ENCODE measurements around the gene KCNK4. TPM values are rescaled to one million over a fixed set of nuclear protein-coding genes. Genes with fewer than 3 reads are reported as not detected.

The KCNK4 gene
- total and polyA plus RNA-seq, 8 donors, result not detected

DNA sequence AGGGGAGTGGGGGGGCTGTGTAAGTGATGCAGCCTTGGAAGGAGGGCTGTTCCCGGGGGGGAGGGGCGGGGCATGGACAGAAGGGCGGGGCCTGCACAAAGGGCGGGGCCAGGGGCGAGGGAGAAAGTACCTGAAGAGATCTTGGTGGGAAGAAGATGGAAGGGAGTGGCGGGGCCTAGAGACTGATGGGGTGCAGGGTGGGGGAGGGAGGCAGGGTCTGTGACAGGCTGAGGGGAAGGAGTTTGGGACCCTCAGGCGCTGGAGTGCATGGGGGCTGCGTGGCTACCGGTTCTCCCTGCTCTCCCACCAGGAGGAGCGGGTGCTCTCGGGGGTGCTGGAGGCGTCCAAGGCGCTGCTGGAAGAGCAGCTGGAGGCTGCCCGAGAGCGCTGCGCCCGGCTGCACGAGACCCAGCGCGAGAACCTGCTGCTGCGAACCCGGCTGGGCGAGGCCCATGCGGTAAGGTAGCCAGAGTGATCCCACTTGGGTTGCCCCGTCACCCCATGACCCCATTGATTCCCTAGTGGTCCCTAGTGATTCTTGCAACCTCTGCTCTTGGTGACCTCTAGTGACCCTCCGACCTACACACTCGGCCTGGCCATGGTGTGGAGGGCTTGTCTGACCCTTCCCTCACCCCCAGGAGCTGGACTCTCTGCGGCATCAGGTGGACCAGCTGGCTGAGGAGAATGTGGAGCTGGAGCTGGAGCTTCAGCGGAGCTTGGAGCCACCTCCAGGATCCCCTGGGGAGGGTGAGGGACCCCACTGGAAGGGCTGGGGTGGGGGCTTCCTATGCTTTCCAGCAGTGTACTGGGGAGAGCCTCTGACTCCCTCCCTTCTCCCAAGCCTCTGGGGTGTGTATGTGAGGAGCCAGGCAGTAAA, 52.0 kb downstream of the KCNK4 start:
- WGBS, 5 donors, result 46 to 59% (median 54%) methylated on average over 26 to 29 of the region's 29 CpGs
- Histone ChIP-seq H3K4me3 (peak overlapping the region; percentile 30 to 44 (median 34)), H3K27me3 (no peaks in the 10 kb centered on the region), H3K4me1 (peaks cover 13 to 52% (median 37%) of the 10 kb centered on the region in 4 donors), H3K36me3 (peaks cover 0 to 14% (median 0%) of the 10 kb centered on the region in 4 donors), H3K27ac (peak overlapping the region; percentile 38 to 81 (median 77)), H3K9me3 (no peaks in the 10 kb centered on the region)
- peak in 1 of 2 donors; percentile 38 for DNase-seq
- no peak for TF ChIP-seq POLR2AphosphoS5 (IDR thresholded peaks at IDR 0.05)
- TF ChIP-seq, protein P1, sequence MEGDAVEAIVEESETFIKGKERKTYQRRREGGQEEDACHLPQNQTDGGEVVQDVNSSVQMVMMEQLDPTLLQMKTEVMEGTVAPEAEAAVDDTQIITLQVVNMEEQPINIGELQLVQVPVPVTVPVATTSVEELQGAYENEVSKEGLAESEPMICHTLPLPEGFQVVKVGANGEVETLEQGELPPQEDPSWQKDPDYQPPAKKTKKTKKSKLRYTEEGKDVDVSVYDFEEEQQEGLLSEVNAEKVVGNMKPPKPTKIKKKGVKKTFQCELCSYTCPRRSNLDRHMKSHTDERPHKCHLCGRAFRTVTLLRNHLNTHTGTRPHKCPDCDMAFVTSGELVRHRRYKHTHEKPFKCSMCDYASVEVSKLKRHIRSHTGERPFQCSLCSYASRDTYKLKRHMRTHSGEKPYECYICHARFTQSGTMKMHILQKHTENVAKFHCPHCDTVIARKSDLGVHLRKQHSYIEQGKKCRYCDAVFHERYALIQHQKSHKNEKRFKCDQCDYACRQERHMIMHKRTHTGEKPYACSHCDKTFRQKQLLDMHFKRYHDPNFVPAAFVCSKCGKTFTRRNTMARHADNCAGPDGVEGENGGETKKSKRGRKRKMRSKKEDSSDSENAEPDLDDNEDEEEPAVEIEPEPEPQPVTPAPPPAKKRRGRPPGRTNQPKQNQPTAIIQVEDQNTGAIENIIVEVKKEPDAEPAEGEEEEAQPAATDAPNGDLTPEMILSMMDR (IDR thresholded peaks at IDR 0.05), result no peak
- TF ChIP-seq POLR2A (IDR thresholded peaks at IDR 0.05), result no peak
- TF ChIP-seq EP300 (IDR thresholded peaks at IDR 0.05), result no peak
- intact Hi-C loops (cut with DNase I; ENCODE audit: low total_unique reads), result no loop called here

DNA sequence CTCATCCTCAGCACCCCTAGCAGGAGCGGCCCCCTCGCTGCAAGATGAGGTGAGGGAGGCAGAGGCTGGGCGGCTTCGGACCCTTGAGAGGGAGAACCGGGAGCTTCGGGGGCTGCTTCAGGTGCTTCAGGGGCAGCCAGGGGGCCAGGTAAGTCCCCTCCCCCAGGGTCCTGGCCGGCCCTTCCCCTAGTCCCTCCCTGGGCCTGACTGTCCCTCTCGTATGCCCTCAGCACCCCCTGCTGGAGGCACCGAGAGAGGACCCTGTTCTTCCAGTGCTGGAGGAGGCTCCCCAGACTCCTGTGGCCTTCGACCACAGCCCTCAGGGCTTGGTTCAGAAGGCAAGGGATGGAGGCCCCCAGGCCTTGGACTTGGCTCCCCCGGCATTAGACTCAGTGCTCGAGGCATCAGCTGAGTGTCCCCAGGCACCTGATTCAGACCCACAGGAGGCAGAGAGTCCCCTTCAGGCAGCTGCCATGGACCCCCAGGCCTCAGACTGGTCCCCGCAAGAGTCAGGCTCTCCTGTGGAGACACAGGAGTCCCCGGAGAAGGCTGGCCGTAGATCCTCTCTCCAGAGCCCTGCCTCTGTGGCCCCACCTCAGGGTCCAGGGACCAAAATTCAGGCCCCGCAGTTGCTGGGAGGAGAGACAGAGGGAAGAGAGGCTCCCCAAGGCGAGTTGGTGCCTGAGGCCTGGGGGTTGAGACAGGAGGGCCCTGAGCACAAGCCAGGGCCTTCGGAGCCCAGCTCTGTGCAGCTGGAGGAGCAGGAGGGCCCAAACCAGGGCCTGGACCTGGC, 52.9 kb downstream of the KCNK4 start:
- 72 to 85% (median 83%) methylated on average over 9 to 18 of the region's 18 CpGs for WGBS, 5 donors
- peaks cover 0 to 14% (median 0%) of the 10 kb centered on the region in 4 donors for H3K36me3 ChIP-seq
- intact Hi-C loops (cut with DNase I; ENCODE audit: low total_unique reads), result no loop called here
- H3K4me1 ChIP-seq, result peaks cover 13 to 55% (median 39%) of the 10 kb centered on the region in 4 donors
- H3K9me3 ChIP-seq, result no peaks in the 10 kb centered on the region
- H3K27me3 ChIP-seq, result no peaks in the 10 kb centered on the region
- no peak overlapping the region for H3K27ac ChIP-seq
- H3K4me3 ChIP-seq, result no peak overlapping the region
- peak; percentile 33 to 44 for DNase-seq
- TF ChIP-seq POLR2A (IDR thresholded peaks at IDR 0.05) (no peak), EP300 (IDR thresholded peaks at IDR 0.05) (no peak), POLR2AphosphoS5 (IDR thresholded peaks at IDR 0.05) (no peak)
- TF ChIP-seq, protein P1 (IDR thresholded peaks at IDR 0.05), result no peak

DNA sequence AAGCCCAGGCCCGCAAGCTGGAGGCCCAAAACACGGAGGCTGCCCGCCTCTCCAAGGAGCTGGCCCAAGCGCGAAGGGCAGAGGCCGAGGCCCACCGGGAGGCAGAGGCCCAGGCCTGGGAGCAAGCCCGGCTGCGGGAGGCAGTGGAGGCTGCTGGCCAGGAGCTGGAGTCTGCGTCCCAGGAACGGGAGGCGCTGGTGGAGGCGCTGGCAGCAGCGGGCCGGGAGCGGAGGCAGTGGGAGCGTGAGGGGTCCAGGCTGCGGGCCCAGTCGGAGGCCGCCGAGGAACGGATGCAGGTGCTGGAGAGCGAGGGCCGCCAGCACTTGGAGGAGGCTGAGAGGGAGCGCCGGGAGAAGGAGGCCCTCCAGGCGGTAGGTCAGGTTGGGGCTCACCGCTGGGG, 53.7 kb downstream of the KCNK4 start:
- 93 to 97% (median 96%) methylated on average over 25 to 28 of the region's 28 CpGs for WGBS, 5 donors
- peaks cover 13 to 50% (median 38%) of the 10 kb centered on the region in 4 donors for H3K4me1 ChIP-seq
- intact Hi-C loops (cut with DNase I; ENCODE audit: low total_unique reads), result no loop called here

More for the DNA sequence above, 53.7 kb downstream of the KCNK4 start:
- no peak for DNase-seq
- Histone ChIP-seq H3K9me3 (no peaks in the 10 kb centered on the region), H3K36me3 (peaks cover 0 to 20% (median 0%) of the 10 kb centered on the region in 4 donors), H3K27ac (no peak overlapping the region), H3K27me3 (no peaks in the 10 kb centered on the region), H3K4me3 (no peak overlapping the region)
- TF ChIP-seq EP300 (IDR thresholded peaks at IDR 0.05) (no peak), POLR2AphosphoS5 (IDR thresholded peaks at IDR 0.05) (no peak), POLR2A (IDR thresholded peaks at IDR 0.05) (no peak)
- TF ChIP-seq, protein P1 (IDR thresholded peaks at IDR 0.05), result no peak
